CMK (cell line): ENCODE results near the gene INIP.

Experiments
- DNase-seq: peaks from one replicate; pipeline ENCODE4 v3.0.0-alpha.2; 2010; ENCODE audit warnings: low read depth

The INIP gene

GRCh38 chr9:112670991-112671625, 46.8 kb downstream of the INIP start:
- DNase-seq, result no peak

DNA sequence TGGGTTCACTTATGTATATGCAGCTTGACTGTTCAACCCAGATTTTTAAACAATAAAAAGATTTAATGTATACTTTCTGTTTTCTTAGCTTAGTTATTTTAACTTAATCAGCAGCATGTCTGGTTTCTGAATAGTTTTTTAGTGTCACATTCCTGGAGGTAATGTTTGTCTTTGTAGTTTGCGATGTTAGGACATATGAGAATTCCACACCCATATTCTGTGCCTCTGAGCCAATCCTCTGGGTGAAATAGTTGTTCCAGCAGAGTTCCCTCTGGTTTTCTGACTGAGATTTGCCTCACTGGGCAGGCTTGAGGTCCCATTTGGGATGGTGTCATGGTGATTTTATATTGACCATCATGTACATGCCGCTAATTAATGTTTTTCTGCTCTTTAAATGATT, 48.6 kb downstream of the INIP start:
- DNase-seq, result no peak

- DNase-seq, result no peak
Observed at GRCh38 chr9:112665347-112665746, 52.6 kb downstream of the INIP start.

- no peak for DNase-seq
Observed at GRCh38 chr9:112664531-112664930, 53.4 kb downstream of the INIP start.

DNA sequence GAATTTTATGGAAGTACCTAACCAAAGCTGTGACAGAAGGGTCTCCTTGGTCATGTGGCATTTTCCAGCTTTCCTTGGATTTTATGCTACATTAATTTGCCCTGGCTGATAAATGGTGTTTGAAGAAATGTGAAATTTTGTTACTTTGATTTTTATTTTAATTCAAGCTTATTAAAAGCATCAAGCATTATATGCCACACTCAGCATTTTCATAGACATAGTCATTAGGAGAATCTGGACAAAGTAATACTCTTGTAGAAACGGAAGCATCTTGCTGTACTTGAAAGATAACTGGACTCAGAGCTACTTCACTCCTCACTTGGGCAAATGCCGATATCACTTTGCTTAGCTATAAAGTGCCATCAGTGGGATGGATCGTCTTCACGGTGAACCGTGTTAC, 54.2 kb downstream of the INIP start:
- no peak for DNase-seq

- no peak for DNase-seq
Observed at GRCh38 chr9:112659906-112660305, 58.0 kb downstream of the INIP start.

- DNase-seq, result no peak
Observed at GRCh38 chr9:112655668-112656067, 62.2 kb downstream of the INIP start.

DNA sequence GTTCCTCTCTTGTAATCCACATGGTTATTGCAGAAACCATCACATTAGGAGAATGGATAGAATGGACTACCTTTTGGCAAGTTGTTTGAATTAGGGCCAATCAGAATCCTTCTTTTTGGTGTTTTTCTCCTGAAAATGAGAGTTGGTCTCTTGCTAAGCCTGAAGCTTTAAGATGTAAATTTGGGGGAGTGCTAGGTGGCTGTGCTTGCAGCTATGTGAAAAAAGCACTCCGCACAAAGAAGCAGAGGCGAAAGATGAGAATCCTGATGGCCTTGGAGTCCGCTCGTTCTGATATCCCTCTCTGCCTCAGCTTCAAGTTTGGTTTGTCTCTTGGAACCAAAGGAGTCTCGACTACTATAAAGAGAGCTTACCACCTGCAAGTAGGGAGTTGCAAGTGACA, 63.6 kb downstream of the INIP start:
- DNase-seq, result no peak

- DNase-seq, result no peak
Observed at GRCh38 chr9:112648624-112649023, 69.3 kb downstream of the INIP start.

DNA sequence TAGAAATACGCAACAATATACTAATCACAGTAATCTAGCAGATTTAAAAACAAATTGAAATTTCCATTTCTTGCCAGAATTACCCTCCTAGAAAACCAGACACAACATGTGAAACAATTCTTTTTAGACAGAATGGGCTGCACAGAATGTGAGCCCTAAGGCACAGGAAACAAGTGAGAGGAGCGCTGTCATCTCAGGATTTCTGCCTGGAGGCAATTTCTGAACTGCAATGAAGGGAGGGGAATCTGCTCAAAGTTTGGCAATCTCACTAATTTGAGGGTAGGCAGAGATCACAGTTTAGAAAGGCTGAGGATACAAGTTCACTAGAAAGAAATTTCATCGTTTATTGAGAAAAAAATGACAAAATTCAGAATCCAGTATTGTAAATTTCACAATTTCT, 70.3 kb downstream of the INIP start:
- no peak for DNase-seq

DNA sequence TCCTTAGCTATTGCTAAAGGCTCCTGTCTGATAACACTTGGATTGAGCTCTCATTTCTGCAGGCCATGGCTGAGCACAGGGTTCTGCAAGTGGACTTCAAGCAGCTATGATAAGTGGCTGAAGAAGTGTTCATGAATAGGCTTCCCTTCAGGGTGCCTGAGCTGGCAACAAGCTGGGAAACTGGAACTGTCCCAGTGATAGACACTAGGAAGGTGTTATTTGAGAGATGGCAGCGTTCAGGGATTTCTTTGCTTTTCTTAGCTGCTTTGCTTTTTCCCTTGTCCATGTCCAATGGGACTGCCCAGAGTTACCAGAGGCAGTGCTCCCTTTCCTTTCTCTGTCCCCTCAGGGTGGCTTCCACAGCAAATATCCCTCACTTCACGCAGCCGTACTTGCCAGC, 75.8 kb downstream of the INIP start:
- no peak for DNase-seq

- DNase-seq, result no peak
Observed at GRCh38 chr9:112640311-112640710, 77.6 kb downstream of the INIP start.
